Neural cell (in vitro differentiated cells): Measurements from ENCODE around the gene A4GALT. TPM values are rescaled to one million over a fixed set of nuclear protein-coding genes. Genes with fewer than 3 reads are reported as not detected.

ENCODE experiments used
- H2AFZ ChIP-seq: fragments of 200-600, 300-800 bp; sonication (generic), shearing (Covaris generic); 2 replicates; pipeline ENCODE4 v1.6.0; 2014; ENCODE audit warnings: low read depth, mild to moderate bottlenecking, antibody characterized with exemption, low read length, moderate library complexity
- H3F3A ChIP-seq: fragments of 200-600 bp; shearing (Covaris generic); 2 replicates; pipeline ENCODE4 v1.6.1; 2016; ENCODE audit warnings: mild to moderate bottlenecking, moderate library complexity, mixed read lengths, antibody characterized with exemption, low read length; ENCODE audit not compliant: insufficient read depth, poor library complexity, severe bottlenecking
- H3K27ac ChIP-seq: fragments of 200-600, 300-800 bp; sonication (generic), shearing (Covaris generic); 2 replicates; pipeline ENCODE4 v1.5.1; 2014; ENCODE audit warnings: mild to moderate bottlenecking, low read length, moderate library complexity
- H3K27me3 ChIP-seq: fragments of 300-800, 200-600 bp; sonication (generic), shearing (Covaris generic); 2 replicates; pipeline ENCODE4 v1.6.0; 2014; ENCODE audit warnings: mild to moderate bottlenecking, low read depth, low read length, moderate library complexity; ENCODE audit not compliant: insufficient read depth
- H3K36me3 ChIP-seq: fragments of 300-800, 200-600 bp; sonication (generic), shearing (Covaris generic); 2 replicates; pipeline ENCODE4 v1.5.1; 2014; ENCODE audit warnings: mild to moderate bottlenecking, antibody characterized with exemption, low read length, moderate library complexity; ENCODE audit not compliant: insufficient read depth
- H3K4me2 ChIP-seq: fragments of 300-800, 200-600 bp; sonication (generic), shearing (Covaris generic); 2 replicates; pipeline ENCODE4 v1.6.0; 2014; ENCODE audit warnings: mild to moderate bottlenecking, low read length
- H3K4me3 ChIP-seq: fragments of 300-800, 200-600 bp; sonication (generic), shearing (Covaris generic); 2 replicates; pipeline ENCODE4 v1.5.1; 2014; ENCODE audit warnings: mild to moderate bottlenecking, low read length, moderate library complexity
- H3K79me2 ChIP-seq: fragments of 200-600 bp; shearing (Covaris generic); replicated peaks from 2 replicates; pipeline ENCODE4 v1.6.0; 2014; ENCODE audit warnings: mild to moderate bottlenecking, low read length, moderate library complexity; ENCODE audit not compliant: insufficient read depth
- H3K9ac ChIP-seq: fragments of 300-800, 200-600 bp; sonication (generic), shearing (Covaris generic); 2 replicates; pipeline ENCODE4 v1.6.1; 2016; ENCODE audit warnings: mild to moderate bottlenecking, low read length, mixed read lengths
- H3K9me2 ChIP-seq: fragments of 200-600 bp; shearing (Covaris generic); 2 replicates; pipeline ENCODE4 v1.6.1; 2016; ENCODE audit warnings: mild to moderate bottlenecking, low read length, mixed read lengths; ENCODE audit not compliant: insufficient read depth
- H3K9me3 ChIP-seq: fragments of 200-600, 300-800 bp; sonication (generic), shearing (Covaris generic); 2 replicates; pipeline ENCODE4 v1.6.1; 2016; ENCODE audit warnings: mild to moderate bottlenecking, mixed run types, low read length, moderate library complexity, mixed read lengths
- H4K20me1 ChIP-seq: fragments of 200-600 bp; shearing (Covaris generic); 2 replicates; pipeline ENCODE4 v1.6.1; 2016; ENCODE audit warnings: mild to moderate bottlenecking, mixed run types; ENCODE audit not compliant: insufficient read depth
- EP300 ChIP-seq: fragments of 450-650 bp; conservative IDR thresholded peaks from 2 replicates; pipeline ENCODE4 v1.6.1; 2014; ENCODE audit warnings: antibody characterized with exemption, mild to moderate bottlenecking, moderate library complexity; ENCODE audit not compliant: poor library complexity, severe bottlenecking
- EZH2 ChIP-seq: fragments of 200-600, 300-800 bp; shearing (Covaris generic), sonication (generic); IDR thresholded peaks from 2 replicates; pipeline ENCODE4 v1.6.1; 2014; ENCODE audit warnings: antibody characterized with exemption, low read length, borderline replicate concordance, mild to moderate bottlenecking; ENCODE audit not compliant: insufficient read depth, poor library complexity, severe bottlenecking
- MXI1 ChIP-seq: fragments of 450-650 bp; conservative IDR thresholded peaks from 2 replicates; pipeline ENCODE4 v1.6.1; 2014; ENCODE audit warnings: antibody characterized with exemption, mild to moderate bottlenecking; ENCODE audit not compliant: poor library complexity, severe bottlenecking
- POLR2AphosphoS5 ChIP-seq: IDR thresholded peaks from 2 replicates; pipeline ENCODE4 v1.6.1; 2012
- RAD21 ChIP-seq: fragments of 450-650 bp; conservative IDR thresholded peaks from 2 replicates; pipeline ENCODE4 v1.6.1; 2014; ENCODE audit warnings: antibody characterized with exemption, mild to moderate bottlenecking, moderate library complexity
- SMC3 ChIP-seq: fragments of 450-650 bp; conservative IDR thresholded peaks from 2 replicates; pipeline ENCODE4 v1.6.1; 2014; ENCODE audit warnings: antibody characterized with exemption, mild to moderate bottlenecking, moderate library complexity; ENCODE audit not compliant: poor library complexity
- TAF1 ChIP-seq: IDR thresholded peaks from 2 replicates; pipeline ENCODE4 v1.6.1; 2012; ENCODE audit warnings: low read depth
- polyA plus RNA-seq: library from polyadenylated mRNA; depleted of rRNA; stranded (reverse); fragments of >200 nt; gene quantifications from 2 replicates; pipeline ENCODE4 v1.2.3, GENCODE V29; 2014
- TF ChIP-seq, protein P1 (sequence below): fragments of 450-650 bp; IDR thresholded peaks from 2 replicates; pipeline ENCODE4 v1.5.1; 2014; ENCODE audit warnings: antibody characterized with exemption, mild to moderate bottlenecking, moderate library complexity; ENCODE audit not compliant: poor library complexity, severe bottlenecking
- TF ChIP-seq, protein P2 (sequence below): IDR thresholded peaks from 2 replicates; pipeline ENCODE4 v1.6.1; 2012; ENCODE audit warnings: borderline replicate concordance

Gene A4GALT
- polyA plus RNA-seq, 1 donor from 2014 or later = not detected

DNA sequence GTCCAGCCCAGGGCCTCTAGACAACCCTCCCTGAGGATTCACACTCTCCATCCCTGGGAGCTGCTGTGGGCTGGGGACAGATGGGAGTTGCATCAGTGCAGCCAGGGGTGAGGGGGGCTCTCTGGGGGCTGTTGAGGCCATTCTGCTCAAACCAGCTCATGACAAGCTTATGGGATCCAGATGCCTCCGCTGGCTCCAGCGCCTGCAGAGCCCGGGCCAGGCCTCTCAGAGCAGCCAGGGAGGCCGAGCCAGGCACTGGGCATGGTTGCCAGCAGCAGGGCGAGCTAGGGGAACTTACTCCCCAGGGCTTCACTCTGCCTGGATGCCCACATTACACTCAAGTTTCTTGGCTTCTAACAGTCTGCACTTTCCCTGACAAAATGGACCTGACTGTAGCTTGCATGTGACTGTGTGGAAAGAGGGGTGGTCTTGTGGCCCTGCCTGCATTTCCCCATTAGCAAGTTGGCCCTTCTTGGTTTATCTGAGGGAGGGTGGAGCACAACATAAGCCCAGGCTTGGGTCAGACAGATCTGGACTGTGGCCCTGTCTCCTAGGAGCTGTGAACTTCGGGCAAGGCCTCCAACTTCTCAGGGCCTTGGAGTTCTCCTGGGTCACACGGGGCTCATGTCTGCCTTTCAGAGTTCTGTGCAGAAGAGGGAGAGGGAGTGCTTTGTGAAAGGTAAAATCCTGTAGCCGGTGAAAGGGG lies 36.9 kb downstream of the A4GALT start:
- Histone ChIP-seq H3F3A (no peaks in the 10 kb centered on the region), H3K79me2 (no peaks in the 10 kb centered on the region), H3K9ac (no peak overlapping the region), H3K27ac (no peak overlapping the region), H3K9me2 (no peaks in the 10 kb centered on the region), H2AFZ (no peak overlapping the region), H3K4me3 (no peak overlapping the region), H3K4me2 (no peak overlapping the region), H3K36me3 (no peaks in the 10 kb centered on the region), H3K9me3 (no peaks in the 10 kb centered on the region), H3K27me3 (no peaks in the 10 kb centered on the region), H4K20me1 (no peaks in the 10 kb centered on the region)
- TF ChIP-seq EP300 (no peak), POLR2AphosphoS5 (no peak), MXI1 (no peak), TAF1 (no peak), EZH2 (no peak), SMC3 (no peak), RAD21 (no peak)
- TF ChIP-seq, protein P1, sequence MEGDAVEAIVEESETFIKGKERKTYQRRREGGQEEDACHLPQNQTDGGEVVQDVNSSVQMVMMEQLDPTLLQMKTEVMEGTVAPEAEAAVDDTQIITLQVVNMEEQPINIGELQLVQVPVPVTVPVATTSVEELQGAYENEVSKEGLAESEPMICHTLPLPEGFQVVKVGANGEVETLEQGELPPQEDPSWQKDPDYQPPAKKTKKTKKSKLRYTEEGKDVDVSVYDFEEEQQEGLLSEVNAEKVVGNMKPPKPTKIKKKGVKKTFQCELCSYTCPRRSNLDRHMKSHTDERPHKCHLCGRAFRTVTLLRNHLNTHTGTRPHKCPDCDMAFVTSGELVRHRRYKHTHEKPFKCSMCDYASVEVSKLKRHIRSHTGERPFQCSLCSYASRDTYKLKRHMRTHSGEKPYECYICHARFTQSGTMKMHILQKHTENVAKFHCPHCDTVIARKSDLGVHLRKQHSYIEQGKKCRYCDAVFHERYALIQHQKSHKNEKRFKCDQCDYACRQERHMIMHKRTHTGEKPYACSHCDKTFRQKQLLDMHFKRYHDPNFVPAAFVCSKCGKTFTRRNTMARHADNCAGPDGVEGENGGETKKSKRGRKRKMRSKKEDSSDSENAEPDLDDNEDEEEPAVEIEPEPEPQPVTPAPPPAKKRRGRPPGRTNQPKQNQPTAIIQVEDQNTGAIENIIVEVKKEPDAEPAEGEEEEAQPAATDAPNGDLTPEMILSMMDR = no peak
- TF ChIP-seq, protein P2, sequence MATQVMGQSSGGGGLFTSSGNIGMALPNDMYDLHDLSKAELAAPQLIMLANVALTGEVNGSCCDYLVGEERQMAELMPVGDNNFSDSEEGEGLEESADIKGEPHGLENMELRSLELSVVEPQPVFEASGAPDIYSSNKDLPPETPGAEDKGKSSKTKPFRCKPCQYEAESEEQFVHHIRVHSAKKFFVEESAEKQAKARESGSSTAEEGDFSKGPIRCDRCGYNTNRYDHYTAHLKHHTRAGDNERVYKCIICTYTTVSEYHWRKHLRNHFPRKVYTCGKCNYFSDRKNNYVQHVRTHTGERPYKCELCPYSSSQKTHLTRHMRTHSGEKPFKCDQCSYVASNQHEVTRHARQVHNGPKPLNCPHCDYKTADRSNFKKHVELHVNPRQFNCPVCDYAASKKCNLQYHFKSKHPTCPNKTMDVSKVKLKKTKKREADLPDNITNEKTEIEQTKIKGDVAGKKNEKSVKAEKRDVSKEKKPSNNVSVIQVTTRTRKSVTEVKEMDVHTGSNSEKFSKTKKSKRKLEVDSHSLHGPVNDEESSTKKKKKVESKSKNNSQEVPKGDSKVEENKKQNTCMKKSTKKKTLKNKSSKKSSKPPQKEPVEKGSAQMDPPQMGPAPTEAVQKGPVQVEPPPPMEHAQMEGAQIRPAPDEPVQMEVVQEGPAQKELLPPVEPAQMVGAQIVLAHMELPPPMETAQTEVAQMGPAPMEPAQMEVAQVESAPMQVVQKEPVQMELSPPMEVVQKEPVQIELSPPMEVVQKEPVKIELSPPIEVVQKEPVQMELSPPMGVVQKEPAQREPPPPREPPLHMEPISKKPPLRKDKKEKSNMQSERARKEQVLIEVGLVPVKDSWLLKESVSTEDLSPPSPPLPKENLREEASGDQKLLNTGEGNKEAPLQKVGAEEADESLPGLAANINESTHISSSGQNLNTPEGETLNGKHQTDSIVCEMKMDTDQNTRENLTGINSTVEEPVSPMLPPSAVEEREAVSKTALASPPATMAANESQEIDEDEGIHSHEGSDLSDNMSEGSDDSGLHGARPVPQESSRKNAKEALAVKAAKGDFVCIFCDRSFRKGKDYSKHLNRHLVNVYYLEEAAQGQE = no peak

DNA sequence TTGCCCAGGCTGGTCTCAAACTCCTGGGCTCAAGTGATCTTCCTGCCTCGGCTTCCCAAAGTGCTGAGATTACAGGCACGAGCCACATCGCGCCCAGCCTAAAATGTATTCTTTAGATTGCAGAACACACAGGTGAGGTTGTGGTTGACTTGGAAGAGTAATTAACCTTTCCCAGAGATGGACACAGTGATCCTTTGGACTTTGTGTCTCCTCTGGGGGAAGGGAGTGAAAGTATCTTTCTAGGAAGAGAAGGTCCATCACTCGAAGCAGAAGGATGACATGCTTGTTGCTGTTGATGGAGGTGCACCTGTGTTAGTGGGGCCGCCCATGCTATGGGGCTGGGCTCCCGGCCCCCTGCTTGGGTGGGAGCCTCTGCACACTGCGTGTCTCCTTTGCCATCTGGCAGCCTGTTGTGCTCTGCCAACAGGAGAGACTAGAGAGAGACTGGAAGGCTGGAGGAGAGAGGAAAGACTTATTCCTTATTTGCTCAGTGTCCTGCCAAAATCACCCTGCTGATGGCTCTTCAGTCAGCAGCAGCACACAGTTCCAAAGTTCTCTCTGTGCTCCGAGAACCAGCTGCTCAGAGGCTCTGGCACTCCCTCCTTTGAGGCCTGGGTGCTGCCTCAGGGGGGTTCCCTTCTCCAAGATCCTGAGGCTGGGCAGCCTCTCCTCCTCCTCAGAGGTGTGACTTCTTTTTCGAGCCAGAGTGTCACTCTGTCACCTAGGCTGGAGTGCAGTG lies 38.4 kb downstream of the A4GALT start:
- Histone ChIP-seq H3K27ac (no peak overlapping the region), H3K79me2 (no peaks in the 10 kb centered on the region), H3K4me2 (no peak overlapping the region), H3K4me3 (no peak overlapping the region), H3K27me3 (no peaks in the 10 kb centered on the region), H4K20me1 (no peaks in the 10 kb centered on the region), H3K9me2 (no peaks in the 10 kb centered on the region), H2AFZ (no peak overlapping the region), H3K9me3 (no peaks in the 10 kb centered on the region), H3F3A (no peaks in the 10 kb centered on the region), H3K36me3 (no peaks in the 10 kb centered on the region), H3K9ac (no peak overlapping the region)
- TF ChIP-seq MXI1 = no peak
- TF ChIP-seq, protein P2 = no peak
- TF ChIP-seq, protein P1 = no peak
- TF ChIP-seq EP300 = no peak
- no peak for TF ChIP-seq RAD21
- no peak for TF ChIP-seq POLR2AphosphoS5
- no peak for TF ChIP-seq EZH2
